ENCODE data around the gene HTR4.

- TF ChIP-seq CTCF (IDR thresholded peaks at IDR 0.05; ENCODE audit: low read length): no peak
- no peak for TF ChIP-seq EZH2 (optimal IDR thresholded peaks at IDR 0.05; ENCODE audit: low read depth, low read length)
Observed at GRCh38 chr5:148482196-148482595, 172.1 kb downstream of the HTR4 start.
